Thoracic aorta (tissue), 2 donors: ENCODE data around the gene UAP1L1. TPM values are rescaled to one million over a fixed set of nuclear protein-coding genes. Genes with fewer than 3 reads are reported as not detected.
"Not testable (repeated sequence)": the region's sequence is repeated elsewhere in the genome, so short reads cannot be mapped to it uniquely, and the experiment has no call there.

Experiments used
- ATAC-seq: fragments of 150-250 bp; one replicate; pipeline ENCODE4 v1.8.0; 2017; ENCODE audit warnings: low read depth; ENCODE audit not compliant: insufficient number of reproducible peaks, low FRiP score
- DNase-seq: peaks from one replicate; pipeline ENCODE4 v3.0.0-alpha.2; 2020; ENCODE audit warnings: low spot score
- H3K27ac ChIP-seq, 2 donors: fragments of 200-600 bp; sonication (generic); 1 replicate in 1 of 2; 2 replicates in 1 of 2; pipeline ENCODE4 v1.5.1; 2016; ENCODE audit warnings: mild to moderate bottlenecking in 2 of 2, moderate library complexity in 2 of 2
- H3K27me3 ChIP-seq: fragments of 200-600 bp; sonication (generic); replicated peaks from 2 replicates; pipeline ENCODE4 v1.6.0; 2016; ENCODE audit warnings: mild to moderate bottlenecking; ENCODE audit not compliant: insufficient read depth
- H3K36me3 ChIP-seq: fragments of 200-600 bp; sonication (generic); one replicate; pipeline ENCODE4 v1.5.1; 2016
- H3K4me1 ChIP-seq, 2 donors: fragments of 200-600 bp; sonication (generic); 1 replicate in 1 of 2; 2 replicates in 1 of 2; pipeline versions ENCODE4 v1.5.1 to v1.6.0; 2016; ENCODE audit warnings: low read depth in 2 of 2, mild to moderate bottlenecking in 1 of 2; ENCODE audit not compliant: control insufficient read depth in 1 of 2
- H3K4me3 ChIP-seq: fragments of 200-600 bp; sonication (generic); 2 replicates; pipeline ENCODE4 v1.5.1; 2016; ENCODE audit warnings: mild to moderate bottlenecking
- H3K9me3 ChIP-seq: fragments of 200-600 bp; sonication (generic); 2 replicates; pipeline ENCODE4 v1.5.1; 2016
- CTCF ChIP-seq: fragments of 200-600 bp; sonication (generic); IDR thresholded peaks from one replicate; pipeline ENCODE4 v1.5.1; 2019; ENCODE audit warnings: antibody characterized with exemption
- total RNA-seq, 2 donors: library from RNA; depleted of rRNA; stranded (reverse); fragments of >200 nt; gene quantifications; one replicate each; pipeline versions ENCODE4 v1.1.0 to v1.2.3, GENCODE V29; 2016

The UAP1L1 gene
- total RNA-seq, 2 donors from 2014 or later = 9.6 to 11.4 TPM

- H3K36me3 ChIP-seq = no peaks in the 10 kb centered on the region
- H3K4me3 ChIP-seq = no peak overlapping the region
- DNase-seq (no peak), ATAC-seq (no peak)
- TF ChIP-seq CTCF = no peak
- no peaks in the 10 kb centered on the region for H3K9me3 ChIP-seq
- H3K27me3 ChIP-seq = no peaks in the 10 kb centered on the region
- H3K27ac ChIP-seq = no peak overlapping the region
- H3K4me1 ChIP-seq = peaks cover 20 to 30% of the 10 kb centered on the region in 2 donors
These were observed 46.5 kb upstream of the UAP1L1 start for GRCh38 chr9:137030538-137031527.

GRCh38 chr9:137031904-137032640, 45.2 kb upstream of the UAP1L1 start, which contains the start of gene FUT7:
FUT7 (minus strand) TSS chr9:137032088; CDS start chr9:137031991, 97 bp downstream.
- DNase-seq (no peak), ATAC-seq (no peak)
- Histone ChIP-seq H3K27ac (no peak within 1 kb of the TSS), H3K36me3 (no peaks in the 10 kb centered on the region), H3K4me3 (peak within 1 kb of the TSS; percentile 20), H3K27me3 (no peaks in the 10 kb centered on the region), H3K9me3 (no peaks in the 10 kb centered on the region), H3K4me1 (peaks cover 16 to 19% of the 10 kb centered on the region in 2 donors)
- TF ChIP-seq CTCF = no peak

- TF ChIP-seq CTCF = no peak
- no peaks in the 10 kb centered on the region for H3K27me3 ChIP-seq
- ATAC-seq = no peak
- peaks cover 12 to 13% of the 10 kb centered on the region in 2 donors for H3K4me1 ChIP-seq
- no peaks in the 10 kb centered on the region for H3K36me3 ChIP-seq
- H3K4me3 ChIP-seq = peak overlapping the region; percentile 52
- no peaks in the 10 kb centered on the region for H3K9me3 ChIP-seq
- no peak for DNase-seq
- H3K27ac ChIP-seq = no peak overlapping the region
These were observed 44.5 kb upstream of the UAP1L1 start for GRCh38 chr9:137032858-137033257.

- not testable (repeated sequence) for ATAC-seq, H3K36me3 ChIP-seq, H3K9me3 ChIP-seq, H3K27ac ChIP-seq, H3K27me3 ChIP-seq, DNase-seq
- Histone ChIP-seq H3K4me1 (peaks cover 10 to 11% of the 10 kb centered on the region in 2 donors), H3K4me3 (peak overlapping the region; percentile 52)
These were observed 43.8 kb upstream of the UAP1L1 start for GRCh38 chr9:137033481-137033880.

- no peaks in the 10 kb centered on the region for H3K9me3 ChIP-seq
- peak overlapping the region; percentile 52 for H3K4me3 ChIP-seq
- DNase-seq = no peak
- ATAC-seq = no peak
- no peak overlapping the region for H3K27ac ChIP-seq
- peaks cover 2% of the 10 kb centered on the region for H3K36me3 ChIP-seq
- peaks cover 3 to 4% of the 10 kb centered on the region in 2 donors for H3K4me1 ChIP-seq
- TF ChIP-seq CTCF = no peak
- no peaks in the 10 kb centered on the region for H3K27me3 ChIP-seq
These were observed 43.1 kb upstream of the UAP1L1 start for GRCh38 chr9:137034039-137034708.
